Measurements from ENCODE around the gene GPATCH2L.

DNA sequence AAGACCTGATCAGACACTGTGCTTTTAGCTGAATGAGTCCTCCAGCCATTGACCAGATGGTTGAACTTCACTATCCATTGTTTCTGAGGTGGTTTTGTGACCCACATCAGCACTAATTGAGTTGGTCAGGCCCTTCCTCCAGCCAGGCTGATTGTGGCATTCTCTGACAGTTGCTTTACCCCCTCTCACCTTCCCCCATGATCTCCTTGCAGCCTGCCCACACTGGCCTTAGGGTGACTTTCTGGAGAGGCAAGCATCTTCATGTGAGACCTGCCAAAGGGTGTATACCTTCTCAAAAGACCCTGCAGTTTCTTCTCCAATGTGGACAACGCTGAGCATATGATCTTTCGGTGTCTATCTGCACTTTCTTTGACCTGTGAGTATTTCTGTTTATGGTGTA is 83.9 kb downstream of the GPATCH2L start:
- TF ChIP-seq, protein P1, sequence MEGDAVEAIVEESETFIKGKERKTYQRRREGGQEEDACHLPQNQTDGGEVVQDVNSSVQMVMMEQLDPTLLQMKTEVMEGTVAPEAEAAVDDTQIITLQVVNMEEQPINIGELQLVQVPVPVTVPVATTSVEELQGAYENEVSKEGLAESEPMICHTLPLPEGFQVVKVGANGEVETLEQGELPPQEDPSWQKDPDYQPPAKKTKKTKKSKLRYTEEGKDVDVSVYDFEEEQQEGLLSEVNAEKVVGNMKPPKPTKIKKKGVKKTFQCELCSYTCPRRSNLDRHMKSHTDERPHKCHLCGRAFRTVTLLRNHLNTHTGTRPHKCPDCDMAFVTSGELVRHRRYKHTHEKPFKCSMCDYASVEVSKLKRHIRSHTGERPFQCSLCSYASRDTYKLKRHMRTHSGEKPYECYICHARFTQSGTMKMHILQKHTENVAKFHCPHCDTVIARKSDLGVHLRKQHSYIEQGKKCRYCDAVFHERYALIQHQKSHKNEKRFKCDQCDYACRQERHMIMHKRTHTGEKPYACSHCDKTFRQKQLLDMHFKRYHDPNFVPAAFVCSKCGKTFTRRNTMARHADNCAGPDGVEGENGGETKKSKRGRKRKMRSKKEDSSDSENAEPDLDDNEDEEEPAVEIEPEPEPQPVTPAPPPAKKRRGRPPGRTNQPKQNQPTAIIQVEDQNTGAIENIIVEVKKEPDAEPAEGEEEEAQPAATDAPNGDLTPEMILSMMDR (IDR thresholded peaks at IDR 0.05; ENCODE audit: low read length) = no peak
- no peak for TF ChIP-seq EZH2 (IDR thresholded peaks at IDR 0.05; ENCODE audit: borderline replicate concordance, low read length)

Data from OCI-LY1 (cell line).